ENCODE data around the gene CRISPLD2.

GRCh38 chr16:84940670-84941551 is 121.1 kb downstream of the CRISPLD2 start:
- TF ChIP-seq CTCF (IDR thresholded peaks at IDR 0.05; ENCODE audit: low read depth, low read length) (no peak), EZH2phosphoT487 (IDR thresholded peaks at IDR 0.05; ENCODE audit: low read depth) (no peak)

Measured in OCI-LY3 (cell line).